GM19328 (cell line): ENCODE data around the gene MOB1A.

ENCODE experiments used
- ATAC-seq: cut with Tn5 transposase; IDR thresholded peaks from one replicate; pipeline ENCODE4 v1.9.1; 2021; ENCODE audit warnings: mild to moderate bottlenecking, moderate library complexity; ENCODE audit not compliant: unreplicated experiment

MOB1A gene

DNA sequence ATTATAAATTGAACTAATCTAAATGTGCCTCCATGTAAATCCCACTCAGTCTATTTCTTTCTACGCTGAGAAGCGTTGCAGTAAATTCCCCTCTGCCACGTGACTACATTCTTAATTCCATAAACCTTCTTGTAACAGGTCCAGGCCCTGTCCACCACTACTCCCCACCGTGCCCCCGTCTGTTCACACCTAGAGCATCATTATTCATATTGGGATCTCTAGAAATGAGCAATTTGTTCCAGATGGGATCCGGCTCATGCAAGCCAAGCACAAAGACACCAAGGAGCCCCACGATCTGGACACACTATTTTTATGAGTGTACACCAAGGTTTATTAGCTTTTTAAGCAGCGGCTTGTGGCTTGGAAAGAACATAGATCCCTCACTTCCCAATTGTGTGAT is 69.1 kb downstream of the MOB1A start:
- no peak for ATAC-seq

GRCh38 chr2:74107071-74107470 is 71.6 kb downstream of the MOB1A start:
- no peak for ATAC-seq

DNA sequence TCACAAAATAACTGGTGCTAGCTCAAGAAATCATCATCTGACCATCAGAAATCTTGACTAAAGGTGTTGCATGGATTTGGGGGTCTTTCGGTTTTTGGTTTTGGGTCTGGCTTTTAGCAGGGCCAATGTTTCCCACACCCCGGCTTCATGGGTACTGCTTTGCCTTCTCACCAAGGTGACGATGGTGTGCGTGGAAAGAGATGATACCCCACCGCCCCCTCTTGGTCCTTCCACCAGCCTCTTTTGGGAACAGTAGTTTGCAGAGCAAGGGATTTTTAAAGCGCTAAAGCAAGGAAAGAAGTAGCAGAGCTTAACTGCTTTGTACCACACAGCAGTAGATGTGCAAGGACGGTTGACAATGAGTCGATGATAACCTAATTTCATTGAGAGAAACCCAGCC is 73.3 kb downstream of the MOB1A start:
- no peak for ATAC-seq

- no peak for ATAC-seq
Observed at GRCh38 chr2:74104839-74105238, 73.8 kb downstream of the MOB1A start.

- ATAC-seq: no peak
Observed at GRCh38 chr2:74103763-74104162, 74.9 kb downstream of the MOB1A start.
